Measurements from ENCODE around the gene FAM204A. TPM values are rescaled to one million over a fixed set of nuclear protein-coding genes. Genes with fewer than 3 reads are reported as not detected.

Gene FAM204A
- total RNA-seq, 4 donors from 2014 or later: 45.7 to 65.2 (median 55.0) TPM

DNA sequence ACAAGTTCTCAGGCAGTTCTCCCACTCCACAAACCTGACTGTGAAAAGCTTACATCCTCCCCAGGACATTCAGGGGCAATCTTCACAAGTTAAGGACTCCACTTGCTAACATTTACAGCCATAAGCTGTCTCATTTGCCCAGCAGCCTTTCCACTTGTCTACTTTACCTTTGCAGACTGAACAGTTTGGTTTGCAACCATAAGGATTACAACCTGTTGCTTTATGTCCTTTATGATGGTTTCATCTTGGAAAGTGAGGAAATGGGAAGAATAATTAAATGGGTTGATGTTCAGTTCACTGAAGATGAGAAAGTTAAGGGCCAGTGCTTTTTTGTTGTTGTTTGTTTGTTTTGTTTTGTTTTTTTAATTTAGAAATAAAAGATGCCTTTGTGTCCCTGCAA, 92.4 kb downstream of the FAM204A start:
- intact Hi-C loops (cut with DNase I): no loop called here
- H3K27ac ChIP-seq: no peak overlapping the region
- no peak for DNase-seq
- H3K4me3 ChIP-seq (replicated peaks in 1 of 3): no peak overlapping the region
- H3K9me3 ChIP-seq: no peaks in the 10 kb centered on the region
- H3K36me3 ChIP-seq: no peaks in the 10 kb centered on the region
- TF ChIP-seq, protein P1, sequence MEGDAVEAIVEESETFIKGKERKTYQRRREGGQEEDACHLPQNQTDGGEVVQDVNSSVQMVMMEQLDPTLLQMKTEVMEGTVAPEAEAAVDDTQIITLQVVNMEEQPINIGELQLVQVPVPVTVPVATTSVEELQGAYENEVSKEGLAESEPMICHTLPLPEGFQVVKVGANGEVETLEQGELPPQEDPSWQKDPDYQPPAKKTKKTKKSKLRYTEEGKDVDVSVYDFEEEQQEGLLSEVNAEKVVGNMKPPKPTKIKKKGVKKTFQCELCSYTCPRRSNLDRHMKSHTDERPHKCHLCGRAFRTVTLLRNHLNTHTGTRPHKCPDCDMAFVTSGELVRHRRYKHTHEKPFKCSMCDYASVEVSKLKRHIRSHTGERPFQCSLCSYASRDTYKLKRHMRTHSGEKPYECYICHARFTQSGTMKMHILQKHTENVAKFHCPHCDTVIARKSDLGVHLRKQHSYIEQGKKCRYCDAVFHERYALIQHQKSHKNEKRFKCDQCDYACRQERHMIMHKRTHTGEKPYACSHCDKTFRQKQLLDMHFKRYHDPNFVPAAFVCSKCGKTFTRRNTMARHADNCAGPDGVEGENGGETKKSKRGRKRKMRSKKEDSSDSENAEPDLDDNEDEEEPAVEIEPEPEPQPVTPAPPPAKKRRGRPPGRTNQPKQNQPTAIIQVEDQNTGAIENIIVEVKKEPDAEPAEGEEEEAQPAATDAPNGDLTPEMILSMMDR (IDR thresholded peaks at IDR 0.05): no peak
- TF ChIP-seq POLR2A (IDR thresholded peaks at IDR 0.05): no peak
- H3K27me3 ChIP-seq: peaks cover 12% of the 10 kb centered on the region
- H3K4me1 ChIP-seq: no peaks in the 10 kb centered on the region
